Bronchial epithelial cell (primary cell): ENCODE measurements around the gene C3AR1. TPM values are rescaled to one million over a fixed set of nuclear protein-coding genes. Genes with fewer than 3 reads are reported as not detected.
"Not testable (repeated sequence)": the region's sequence is repeated elsewhere in the genome, so short reads cannot be mapped to it uniquely, and the experiment has no call there.

Experiments used
- DNase-seq: peaks from one replicate; pipeline ENCODE4 v3.0.0-alpha.2; 2010; ENCODE audit warnings: low read depth
- FAIRE-seq: peaks from 2 replicates; lab custom pipeline; 2011; peaks lifted over from hg19 to GRCh38; lab: Jason Lieb, UNC
- H3K27me3 ChIP-seq: 2 replicates; pipeline ENCODE4 v1.5.1; 2011; ENCODE audit warnings: low read length; ENCODE audit not compliant: control insufficient read depth, insufficient read depth
- H3K36me3 ChIP-seq: 2 replicates; pipeline ENCODE4 v1.5.1; 2011; ENCODE audit warnings: low read length; ENCODE audit not compliant: control insufficient read depth, insufficient read depth
- H3K4me3 ChIP-seq: 2 replicates; pipeline ENCODE4 v1.5.1; 2011; ENCODE audit warnings: mild to moderate bottlenecking, low read depth, low read length, control low read depth
- total RNA-seq: library from RNA; depleted of rRNA; stranded (reverse); fragments of >200 nt; gene quantifications from 2 replicates; pipeline ENCODE4 v1.2.1, GENCODE V29; 2014
- TF ChIP-seq, protein P1 (sequence below): IDR thresholded peaks from 2 replicates; pipeline ENCODE4 v1.5.1; 2011; ENCODE audit warnings: mild to moderate bottlenecking, moderate library complexity, low read length, control low read depth, inconsistent platforms; ENCODE audit not compliant: insufficient read depth, severe bottlenecking

The C3AR1 gene
- total RNA-seq, 1 donor from 2014 or later: not detected

DNA sequence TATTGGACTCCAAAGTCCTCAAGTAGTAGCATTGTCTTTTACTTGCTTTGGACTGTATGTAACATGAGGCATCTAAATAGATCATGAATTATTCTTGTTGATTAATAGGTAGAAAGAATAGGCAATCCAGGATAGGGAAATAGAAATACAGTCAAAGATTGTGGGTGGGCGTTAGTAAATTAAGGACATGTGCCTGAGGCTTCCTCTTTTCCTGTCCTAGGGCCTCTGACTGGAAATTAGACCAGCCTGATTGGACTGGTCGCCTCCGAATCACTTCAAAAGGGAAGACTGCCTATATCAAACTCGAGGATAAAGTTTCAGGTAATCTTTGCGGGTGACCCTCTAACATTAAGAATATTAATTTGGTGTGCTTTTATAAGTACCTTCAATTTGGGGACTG, 23.6 kb upstream of the C3AR1 start:
- no peak overlapping the region for H3K4me3 ChIP-seq
- TF ChIP-seq, protein P1, sequence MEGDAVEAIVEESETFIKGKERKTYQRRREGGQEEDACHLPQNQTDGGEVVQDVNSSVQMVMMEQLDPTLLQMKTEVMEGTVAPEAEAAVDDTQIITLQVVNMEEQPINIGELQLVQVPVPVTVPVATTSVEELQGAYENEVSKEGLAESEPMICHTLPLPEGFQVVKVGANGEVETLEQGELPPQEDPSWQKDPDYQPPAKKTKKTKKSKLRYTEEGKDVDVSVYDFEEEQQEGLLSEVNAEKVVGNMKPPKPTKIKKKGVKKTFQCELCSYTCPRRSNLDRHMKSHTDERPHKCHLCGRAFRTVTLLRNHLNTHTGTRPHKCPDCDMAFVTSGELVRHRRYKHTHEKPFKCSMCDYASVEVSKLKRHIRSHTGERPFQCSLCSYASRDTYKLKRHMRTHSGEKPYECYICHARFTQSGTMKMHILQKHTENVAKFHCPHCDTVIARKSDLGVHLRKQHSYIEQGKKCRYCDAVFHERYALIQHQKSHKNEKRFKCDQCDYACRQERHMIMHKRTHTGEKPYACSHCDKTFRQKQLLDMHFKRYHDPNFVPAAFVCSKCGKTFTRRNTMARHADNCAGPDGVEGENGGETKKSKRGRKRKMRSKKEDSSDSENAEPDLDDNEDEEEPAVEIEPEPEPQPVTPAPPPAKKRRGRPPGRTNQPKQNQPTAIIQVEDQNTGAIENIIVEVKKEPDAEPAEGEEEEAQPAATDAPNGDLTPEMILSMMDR: no peak
- DNase-seq: no peak
- FAIRE-seq: no peak
- H3K27me3 ChIP-seq: no peaks in the 10 kb centered on the region
- peaks cover 9% of the 10 kb centered on the region for H3K36me3 ChIP-seq

DNA sequence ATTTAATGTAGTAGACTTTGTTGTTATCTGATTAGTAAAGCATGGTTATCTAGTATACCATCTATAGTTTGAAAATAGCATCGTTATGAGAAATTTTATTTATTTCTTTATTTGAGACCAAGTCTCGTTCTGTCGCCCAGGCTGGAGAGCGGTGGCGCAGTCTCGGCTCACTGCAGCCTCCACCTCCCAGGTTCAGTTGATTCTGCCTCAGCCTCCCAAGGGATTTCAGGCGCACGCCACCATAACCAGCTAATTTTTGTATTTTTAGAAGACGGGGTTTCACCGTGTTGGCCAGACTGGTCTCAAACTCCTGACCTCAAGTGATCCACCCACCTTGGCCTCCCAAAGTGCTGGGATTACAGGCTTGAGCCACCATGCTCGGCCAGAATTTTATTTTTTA, 23.1 kb upstream of the C3AR1 start:
- not testable (repeated sequence) for FAIRE-seq, DNase-seq, H3K4me3 ChIP-seq, H3K27me3 ChIP-seq, H3K36me3 ChIP-seq

DNA sequence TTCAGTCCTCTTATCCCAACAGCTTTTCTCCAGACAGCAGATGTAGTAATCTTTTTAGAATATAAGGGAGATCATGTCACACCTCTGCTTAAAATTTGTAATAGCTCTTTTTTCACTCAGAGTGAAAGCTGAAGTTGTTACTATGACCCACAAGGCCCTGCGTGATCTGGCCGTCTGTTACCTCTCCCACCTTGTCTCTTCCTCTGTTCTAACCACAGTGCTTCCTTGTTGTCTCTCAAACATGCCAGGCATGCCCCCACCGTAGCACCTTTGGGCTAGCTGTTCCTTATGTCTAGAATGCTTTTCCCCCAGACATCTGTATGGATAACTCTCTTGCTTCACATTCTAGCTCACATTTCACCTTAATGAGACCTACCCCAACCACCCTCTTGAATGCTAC, 22.4 kb upstream of the C3AR1 start:
- TF ChIP-seq, protein P1: no peak
- peaks cover 9% of the 10 kb centered on the region for H3K36me3 ChIP-seq
- FAIRE-seq (no peak), DNase-seq (no peak)
- H3K27me3 ChIP-seq: no peaks in the 10 kb centered on the region
- no peak overlapping the region for H3K4me3 ChIP-seq

DNA sequence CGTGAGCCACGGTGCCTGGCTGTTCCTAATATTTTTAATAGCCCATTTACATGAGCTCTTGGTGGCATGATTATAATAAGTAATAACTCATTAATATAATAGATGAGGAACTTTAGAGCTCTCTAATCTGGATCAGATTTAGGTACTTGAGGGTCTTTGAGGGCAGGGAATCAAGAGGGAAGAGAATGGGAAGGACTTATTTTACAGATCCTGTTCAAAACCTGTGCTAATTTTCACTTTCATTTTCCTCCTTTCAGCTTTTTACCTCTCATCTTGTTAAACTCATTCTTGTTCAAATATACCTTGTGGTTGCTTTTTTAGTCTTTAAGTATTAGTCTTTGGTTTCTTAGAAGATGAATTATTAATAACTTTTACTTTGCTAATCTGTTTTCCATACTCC, 21.5 kb upstream of the C3AR1 start:
- FAIRE-seq (no peak), DNase-seq (no peak)
- H3K4me3 ChIP-seq: no peak overlapping the region
- no peaks in the 10 kb centered on the region for H3K27me3 ChIP-seq
- peaks cover 5% of the 10 kb centered on the region for H3K36me3 ChIP-seq
- TF ChIP-seq, protein P1: no peak

DNA sequence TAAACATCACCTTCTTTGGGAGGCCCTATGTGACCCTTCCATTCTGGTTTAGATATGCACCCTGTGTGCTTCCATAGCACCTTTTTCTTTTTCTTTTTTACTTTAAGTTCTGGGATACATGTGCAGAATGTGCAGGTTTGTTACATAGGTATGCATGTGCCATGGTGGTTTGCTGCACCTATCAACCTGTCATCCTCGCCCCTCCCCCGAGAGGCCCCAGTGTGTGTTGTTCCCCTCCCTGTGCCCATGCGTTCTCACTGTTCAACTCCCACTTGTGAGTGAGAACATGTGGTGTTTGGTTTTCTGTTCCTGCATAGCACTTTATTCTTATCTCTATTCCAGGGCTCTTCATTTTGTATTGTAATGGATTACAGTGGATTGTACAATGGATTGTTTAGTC, 18.2 kb upstream of the C3AR1 start:
- FAIRE-seq, DNase-seq, H3K36me3 ChIP-seq, H3K4me3 ChIP-seq, H3K27me3 ChIP-seq: not testable (repeated sequence)

DNA sequence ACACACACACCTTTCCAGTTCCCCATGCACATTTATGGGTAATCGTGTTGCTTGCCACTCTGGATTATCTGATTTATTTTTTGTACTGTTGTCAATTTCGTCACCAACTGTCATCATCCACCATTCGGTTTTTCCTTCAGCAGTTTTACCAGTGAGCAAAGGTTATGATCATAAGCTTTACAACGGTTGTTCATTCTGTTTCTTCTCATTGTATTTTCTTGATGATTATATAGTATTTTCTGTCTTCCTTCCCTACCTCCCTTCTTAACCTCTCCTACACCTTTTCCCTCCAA, 16.6 kb upstream of the C3AR1 start:
- FAIRE-seq: no peak
- no peak for DNase-seq
- H3K4me3 ChIP-seq: peak overlapping the region; percentile 62
- TF ChIP-seq, protein P1: no peak
- H3K27me3 ChIP-seq: no peaks in the 10 kb centered on the region
- H3K36me3 ChIP-seq: no peaks in the 10 kb centered on the region

DNA sequence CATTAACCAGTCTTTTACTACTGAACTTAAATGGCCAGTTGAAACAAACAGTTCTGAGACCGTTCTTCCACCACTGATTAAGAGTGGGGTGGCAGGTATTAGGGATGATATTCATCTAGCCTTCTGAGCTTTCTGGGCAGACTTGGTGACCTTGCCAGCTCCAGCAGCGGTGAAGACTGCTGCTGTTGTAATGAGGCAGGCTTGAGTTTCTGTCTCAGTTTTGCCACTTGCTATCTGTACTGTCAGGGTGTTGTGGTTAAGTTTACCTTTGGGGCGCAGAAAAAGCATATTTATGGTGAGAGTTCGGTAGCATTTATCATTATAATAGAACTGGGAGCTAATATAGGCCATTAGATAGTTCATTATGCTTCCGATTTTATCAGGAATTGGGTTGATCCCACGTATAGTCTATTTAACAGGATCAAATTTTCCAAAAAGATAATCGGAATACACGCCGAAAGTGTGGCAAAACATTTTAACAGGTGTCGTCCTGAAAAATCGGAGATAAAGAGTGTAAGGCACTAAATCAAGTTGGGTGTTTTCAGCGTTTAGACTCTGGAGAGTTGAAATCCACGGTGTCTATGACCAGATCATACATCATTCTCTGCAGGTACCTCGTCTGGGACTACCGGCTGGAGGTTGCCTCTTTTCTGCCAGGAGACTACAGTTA, 15.2 kb upstream of the C3AR1 start:
- Histone ChIP-seq H3K36me3 (no peaks in the 10 kb centered on the region), H3K4me3 (peak overlapping the region; percentile 62), H3K27me3 (no peaks in the 10 kb centered on the region)
- DNase-seq (no peak), FAIRE-seq (no peak)
- TF ChIP-seq, protein P1: no peak
